NT2/D1 (cell line): Measurements from ENCODE around the gene LYPD5.

Source experiments
- SUZ12 ChIP-seq: IDR thresholded peaks from 2 replicates; pipeline ENCODE4 v1.6.1; 2011; ENCODE audit not compliant: insufficient read length, insufficient read depth; ENCODE audit errors: extremely low read depth
- YY1 ChIP-seq: IDR thresholded peaks from 2 replicates; pipeline ENCODE4 v1.6.1; 2011; ENCODE audit not compliant: insufficient read length, insufficient read depth
- ZNF274 ChIP-seq: IDR thresholded peaks from 2 replicates; pipeline ENCODE4 v1.6.1; 2011; ENCODE audit warnings: mild to moderate bottlenecking, low read depth, low read length

DNA sequence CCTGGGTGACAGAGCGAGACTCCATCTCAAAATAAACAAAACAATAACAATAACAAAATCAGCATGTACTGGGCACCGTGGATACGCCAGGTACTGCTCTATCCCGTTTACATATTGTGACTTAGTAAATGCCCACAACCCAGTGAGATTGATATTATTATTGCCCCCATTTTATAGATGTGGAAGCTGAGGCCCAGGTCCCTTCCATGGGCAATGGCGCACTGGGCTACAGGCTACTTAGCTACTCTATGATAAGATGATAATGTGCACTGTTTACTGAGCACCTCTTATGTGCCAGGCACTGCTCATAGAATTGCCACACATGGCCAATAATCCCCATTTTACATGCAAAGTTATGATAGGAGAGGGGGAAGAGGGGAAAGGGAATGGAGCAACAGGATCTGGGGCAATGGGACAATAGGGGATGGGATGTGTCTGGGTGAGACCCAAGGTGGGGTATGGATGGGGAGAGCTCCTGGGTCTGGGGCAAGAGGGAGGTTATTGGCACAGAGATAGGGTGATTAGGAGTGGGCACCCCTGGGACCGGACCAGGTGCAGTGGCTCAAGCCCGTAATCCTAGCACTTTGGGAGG lies 26.9 kb downstream of the LYPD5 start:
- TF ChIP-seq SUZ12: no peak
- no peak for TF ChIP-seq YY1
- TF ChIP-seq ZNF274: no peak
